HL-60 (cell line): Measurements from ENCODE around the gene DENND1A.

ENCODE experiments used
- CTCF ChIP-seq: IDR thresholded peaks from one replicate; pipeline ENCODE4 v1.5.1; 2011; ENCODE audit warnings: low read length, control low read depth, inconsistent platforms; ENCODE audit not compliant: insufficient read depth
- GABPA ChIP-seq: IDR thresholded peaks from 2 replicates; pipeline ENCODE4 v1.6.1; 2012; ENCODE audit warnings: low read depth

- no peak for TF ChIP-seq GABPA
- no peak for TF ChIP-seq CTCF
These were observed 30.4 kb upstream of the DENND1A start for GRCh38 chr9:123960366-123960765.
